Measurements from ENCODE around the gene GPS1. TPM values are rescaled to one million over a fixed set of nuclear protein-coding genes. Genes with fewer than 3 reads are reported as not detected.

Gene GPS1
- total RNA-seq, 1 donor from 2014 or later = 102 TPM

GRCh38 chr17:82076785-82077591 lies 25.3 kb downstream of the GPS1 start:
- TF ChIP-seq EZH2 (IDR thresholded peaks at IDR 0.05; ENCODE audit: insufficient read depth, low read length) (no peak), CTCF (IDR thresholded peaks at IDR 0.05; ENCODE audit: insufficient read depth, low read depth, low read length) (no peak)
- peaks cover 32% of the 10 kb centered on the region for H4K20me1 ChIP-seq (ENCODE audit: insufficient read depth, low read length)
- H3K9me3 Mint-ChIP-seq (ENCODE audit: unreplicated experiment) = no peaks in the 10 kb centered on the region
- no peaks in the 10 kb centered on the region for H3K4me1 Mint-ChIP-seq (ENCODE audit: low read depth, unreplicated experiment)
- DNase-seq (ENCODE audit: low read depth) (no peak), FAIRE-seq (no peak)
- no peak overlapping the region for H3K4me3 ChIP-seq (ENCODE audit: insufficient read depth, low read depth, low read length)
- H3K4me3 Mint-ChIP-seq (ENCODE audit: unreplicated experiment) = no peak overlapping the region
- H3K9me3 ChIP-seq (ENCODE audit: insufficient read depth, low read depth, low read length) = no peaks in the 10 kb centered on the region
- H3K27ac ChIP-seq (ENCODE audit: low read depth, low read length) = no peak overlapping the region
- no peak overlapping the region for H3K9ac ChIP-seq (ENCODE audit: low read length)
- no peaks in the 10 kb centered on the region for H3K79me2 ChIP-seq (ENCODE audit: insufficient read depth, low read length)
- peaks cover 2% of the 10 kb centered on the region for H3K36me3 Mint-ChIP-seq (ENCODE audit: low read depth, unreplicated experiment)
- H3K27me3 Mint-ChIP-seq (ENCODE audit: low read depth, unreplicated experiment) = peaks cover 3% of the 10 kb centered on the region
- H3K36me3 ChIP-seq (ENCODE audit: insufficient read depth, low read length) = no peaks in the 10 kb centered on the region
- H3K4me1 ChIP-seq (ENCODE audit: insufficient read depth, low read length) = no peaks in the 10 kb centered on the region
- no peak overlapping the region for H2AFZ ChIP-seq (ENCODE audit: low read depth, low read length)
- H3K27me3 ChIP-seq (ENCODE audit: insufficient read depth, low read length) = no peaks in the 10 kb centered on the region
- no peak overlapping the region for H3K4me2 ChIP-seq (ENCODE audit: low read length)
- H3K27ac Mint-ChIP-seq (ENCODE audit: unreplicated experiment) = no peak overlapping the region

- no peaks in the 10 kb centered on the region for H3K27me3 ChIP-seq (ENCODE audit: insufficient read depth, low read length)
- no peak overlapping the region for H3K27ac Mint-ChIP-seq (ENCODE audit: unreplicated experiment)
- H3K9ac ChIP-seq (ENCODE audit: low read length) = no peak overlapping the region
- H3K4me1 ChIP-seq (ENCODE audit: insufficient read depth, low read length) = no peaks in the 10 kb centered on the region
- peaks cover 2% of the 10 kb centered on the region for H3K36me3 Mint-ChIP-seq (ENCODE audit: low read depth, unreplicated experiment)
- no peak overlapping the region for H3K4me3 Mint-ChIP-seq (ENCODE audit: unreplicated experiment)
- H3K36me3 ChIP-seq (ENCODE audit: insufficient read depth, low read length) = no peaks in the 10 kb centered on the region
- H3K27ac ChIP-seq (ENCODE audit: low read depth, low read length) = no peak overlapping the region
- peaks cover 3% of the 10 kb centered on the region for H3K27me3 Mint-ChIP-seq (ENCODE audit: low read depth, unreplicated experiment)
- H3K4me2 ChIP-seq (ENCODE audit: low read length) = no peak overlapping the region
- TF ChIP-seq CTCF (IDR thresholded peaks at IDR 0.05; ENCODE audit: insufficient read depth, low read depth, low read length) (no peak), EZH2 (IDR thresholded peaks at IDR 0.05; ENCODE audit: insufficient read depth, low read length) (no peak)
- H2AFZ ChIP-seq (ENCODE audit: low read depth, low read length) = no peak overlapping the region
- H3K79me2 ChIP-seq (ENCODE audit: insufficient read depth, low read length) = no peaks in the 10 kb centered on the region
- no peak overlapping the region for H3K4me3 ChIP-seq (ENCODE audit: insufficient read depth, low read depth, low read length)
- DNase-seq (ENCODE audit: low read depth) (no peak), FAIRE-seq (no peak)
- H3K4me1 Mint-ChIP-seq (ENCODE audit: low read depth, unreplicated experiment) = no peaks in the 10 kb centered on the region
- H4K20me1 ChIP-seq (ENCODE audit: insufficient read depth, low read length) = peaks cover 36% of the 10 kb centered on the region
- H3K9me3 ChIP-seq (ENCODE audit: insufficient read depth, low read depth, low read length) = no peaks in the 10 kb centered on the region
- no peaks in the 10 kb centered on the region for H3K9me3 Mint-ChIP-seq (ENCODE audit: unreplicated experiment)
Measured at GRCh38 chr17:82077617-82078358, 26.1 kb downstream of the GPS1 start.
